ENCODE measurements around the gene SOX15.

The SOX15 gene

DNA sequence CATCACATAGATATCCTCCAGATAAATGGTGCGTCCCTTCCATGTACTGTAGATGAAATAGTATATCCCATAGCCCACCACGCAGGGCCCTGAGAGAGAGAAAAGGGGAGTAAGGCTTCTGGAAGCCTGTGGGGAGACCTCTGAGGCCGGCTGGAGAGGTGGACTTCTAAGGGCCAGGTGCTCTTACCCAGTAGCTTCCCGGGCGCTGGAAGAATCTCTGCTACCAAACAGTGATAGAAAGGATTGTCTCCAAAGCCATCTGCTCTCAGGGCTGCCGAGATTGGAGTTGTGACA lies 37.0 kb upstream of the SOX15 start:
- TF ChIP-seq TAF1 (IDR thresholded peaks at IDR 0.05; ENCODE audit: borderline replicate concordance, insufficient read depth, low read length): no peak

DNA sequence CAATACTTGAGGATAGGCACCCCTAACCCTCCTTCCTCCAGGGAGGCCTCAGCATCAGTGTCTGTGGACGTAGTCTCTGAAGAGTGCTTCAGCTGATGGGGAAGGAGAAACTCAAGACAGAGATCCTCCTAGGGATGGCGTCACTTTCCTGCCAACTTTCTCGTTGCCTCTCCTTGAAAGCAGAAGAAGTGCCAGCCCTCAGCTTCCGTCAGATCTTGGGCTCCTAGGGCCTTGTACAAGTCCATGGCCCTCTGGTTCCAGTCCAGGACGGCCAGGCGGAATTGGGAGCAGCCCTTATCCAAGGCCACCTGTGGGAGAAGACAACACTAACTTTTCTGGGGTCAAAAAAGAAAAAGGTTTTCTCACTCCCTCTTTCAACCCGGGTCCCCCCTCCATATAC lies 36.4 kb upstream of the SOX15 start:
- no peak for TF ChIP-seq POLR2AphosphoS5 (IDR thresholded peaks at IDR 0.05; ENCODE audit: low read depth, low read length)
- no peak for TF ChIP-seq SIN3A (IDR thresholded peaks at IDR 0.05; ENCODE audit: borderline replicate concordance, insufficient read depth, low read length)
- no peak for TF ChIP-seq REST (IDR thresholded peaks at IDR 0.05; ENCODE audit: insufficient read depth in 1 of 2, low read depth in 2 of 2, low read length in 2 of 2)
- no peak for TF ChIP-seq FOXP2 (optimal IDR thresholded peaks at IDR 0.05; ENCODE audit: borderline replicate concordance, extremely low read depth, extremely low read length, insufficient read depth)
- no peak for TF ChIP-seq TAF1 (IDR thresholded peaks at IDR 0.05; ENCODE audit: borderline replicate concordance, insufficient read depth, low read length)

DNA sequence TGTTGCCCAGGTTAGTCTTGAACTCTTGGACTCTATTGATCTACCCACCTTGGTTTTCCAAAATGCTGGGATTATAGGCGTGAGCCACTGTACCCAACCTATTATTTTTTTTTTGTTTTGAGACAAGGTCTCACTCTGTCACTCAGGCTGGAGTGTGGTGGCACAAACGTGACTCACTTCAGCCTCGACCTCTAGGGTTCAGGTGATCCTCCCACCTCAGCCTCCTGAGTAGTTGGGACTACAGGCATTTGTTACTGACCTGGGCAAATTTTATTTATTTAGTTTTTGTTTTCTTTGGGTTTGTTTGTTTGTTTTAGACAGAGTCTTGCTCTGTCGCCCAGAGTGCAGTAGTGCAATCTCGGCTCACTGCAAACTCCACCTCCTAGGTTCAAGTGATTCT lies 33.8 kb upstream of the SOX15 start:
- no peak for TF ChIP-seq FOXP2 (optimal IDR thresholded peaks at IDR 0.05; ENCODE audit: borderline replicate concordance, extremely low read depth, extremely low read length, insufficient read depth)
- no peak for TF ChIP-seq POLR2AphosphoS5 (IDR thresholded peaks at IDR 0.05; ENCODE audit: low read depth, low read length)
- no peak for TF ChIP-seq SIN3A (IDR thresholded peaks at IDR 0.05; ENCODE audit: borderline replicate concordance, insufficient read depth, low read length)
- TF ChIP-seq TAF1 (IDR thresholded peaks at IDR 0.05; ENCODE audit: borderline replicate concordance, insufficient read depth, low read length): no peak
- no peak for TF ChIP-seq REST (IDR thresholded peaks at IDR 0.05; ENCODE audit: insufficient read depth in 1 of 2, low read depth in 2 of 2, low read length in 2 of 2)

- no peak for TF ChIP-seq TAF1 (IDR thresholded peaks at IDR 0.05; ENCODE audit: borderline replicate concordance, insufficient read depth, low read length)
- no peak for TF ChIP-seq SIN3A (IDR thresholded peaks at IDR 0.05; ENCODE audit: borderline replicate concordance, insufficient read depth, low read length)
- TF ChIP-seq REST (IDR thresholded peaks at IDR 0.05; ENCODE audit: insufficient read depth in 1 of 2, low read depth in 2 of 2, low read length in 2 of 2): no peak
- TF ChIP-seq POLR2AphosphoS5 (IDR thresholded peaks at IDR 0.05; ENCODE audit: low read depth, low read length): no peak
- TF ChIP-seq FOXP2 (optimal IDR thresholded peaks at IDR 0.05; ENCODE audit: borderline replicate concordance, extremely low read depth, extremely low read length, insufficient read depth): no peak
Measured at GRCh38 chr17:7620835-7621234, 30.9 kb upstream of the SOX15 start.

GRCh38 chr17:7618608-7619007 lies 28.7 kb upstream of the SOX15 start:
- TF ChIP-seq POLR2AphosphoS5 (IDR thresholded peaks at IDR 0.05; ENCODE audit: low read depth, low read length) (no peak), REST (IDR thresholded peaks at IDR 0.05; ENCODE audit: insufficient read depth in 1 of 2, low read depth in 2 of 2, low read length in 2 of 2) (no peak), FOXP2 (optimal IDR thresholded peaks at IDR 0.05; ENCODE audit: borderline replicate concordance, extremely low read depth, extremely low read length, insufficient read depth) (no peak), SIN3A (IDR thresholded peaks at IDR 0.05; ENCODE audit: borderline replicate concordance, insufficient read depth, low read length) (no peak), TAF1 (IDR thresholded peaks at IDR 0.05; ENCODE audit: borderline replicate concordance, insufficient read depth, low read length) (no peak)

Data from PFSK-1 (cell line).